ENCODE data around the gene EXOC2.
"Not testable (repeated sequence)": the region's sequence is repeated elsewhere in the genome, so short reads cannot be mapped to it uniquely, and the experiment has no call there.

The EXOC2 gene

GRCh38 chr6:710601-711571 lies 17.9 kb upstream of the EXOC2 start:
- peak in 1 of 2 donors; percentile 9 for DNase-seq (ENCODE audit: low read depth in 2 of 2)

- no peak for DNase-seq (ENCODE audit: low read depth in 2 of 2)
These were observed 16.6 kb upstream of the EXOC2 start for GRCh38 chr6:709471-710056.

GRCh38 chr6:708237-708598 lies 15.3 kb upstream of the EXOC2 start:
- DNase-seq (ENCODE audit: low read depth in 2 of 2): no peak

- no peak for DNase-seq (ENCODE audit: low read depth in 2 of 2)
These were observed 14.8 kb upstream of the EXOC2 start for GRCh38 chr6:707576-708236.

- DNase-seq (ENCODE audit: low read depth in 2 of 2): no peak
These were observed 14.0 kb upstream of the EXOC2 start for GRCh38 chr6:706819-707381.

GRCh38 chr6:706146-706545 lies 13.2 kb upstream of the EXOC2 start:
- DNase-seq (ENCODE audit: low read depth in 2 of 2): no peak

- DNase-seq (ENCODE audit: low read depth in 2 of 2): no peak
These were observed 12.1 kb upstream of the EXOC2 start for GRCh38 chr6:705047-705446.

- DNase-seq (ENCODE audit: low read depth in 2 of 2): no peak
These were observed 11.1 kb upstream of the EXOC2 start for GRCh38 chr6:704046-704445.

GRCh38 chr6:703552-703951 lies 10.6 kb upstream of the EXOC2 start:
- no peak for DNase-seq (ENCODE audit: low read depth in 2 of 2)

GRCh38 chr6:701700-702479 lies 9.0 kb upstream of the EXOC2 start:
- no peak for DNase-seq (ENCODE audit: low read depth in 2 of 2)

GRCh38 chr6:701215-701614 lies 8.3 kb upstream of the EXOC2 start:
- no peak for DNase-seq (ENCODE audit: low read depth in 2 of 2)

- DNase-seq (ENCODE audit: low read depth in 2 of 2): no peak
These were observed 7.6 kb upstream of the EXOC2 start for GRCh38 chr6:700490-700889.

- DNase-seq (ENCODE audit: low read depth in 2 of 2): no peak
These were observed 6.4 kb upstream of the EXOC2 start for GRCh38 chr6:699319-699718.

GRCh38 chr6:694431-695126 lies 1.6 kb upstream of the EXOC2 start:
- DNase-seq (ENCODE audit: low read depth in 2 of 2): not testable (repeated sequence)

GRCh38 chr6:693723-694009 lies 727 bp upstream of the EXOC2 start:
- DNase-seq (ENCODE audit: low read depth in 2 of 2): no peak

- DNase-seq (ENCODE audit: low read depth in 2 of 2): peak; percentile 32 to 53
These were observed 535 bp downstream of the EXOC2 start for GRCh38 chr6:692356-692851.

GRCh38 chr6:689223-689622 lies 3.7 kb downstream of the EXOC2 start:
- no peak for DNase-seq (ENCODE audit: low read depth in 2 of 2)

GRCh38 chr6:686497-686896 lies 6.4 kb downstream of the EXOC2 start:
- DNase-seq (ENCODE audit: low read depth in 2 of 2): no peak

- no peak for DNase-seq (ENCODE audit: low read depth in 2 of 2)
These were observed 7.9 kb downstream of the EXOC2 start for GRCh38 chr6:684831-685636.

GRCh38 chr6:683742-684440 lies 9.0 kb downstream of the EXOC2 start:
- no peak for DNase-seq (ENCODE audit: low read depth in 2 of 2)
